ENCODE data around the gene CELF2.

- TF ChIP-seq REST (IDR thresholded peaks at IDR 0.05; ENCODE audit: insufficient read depth in 1 of 2, low read depth in 2 of 2, low read length in 2 of 2) (no peak), TAF1 (IDR thresholded peaks at IDR 0.05; ENCODE audit: borderline replicate concordance, insufficient read depth, low read length) (no peak), POLR2AphosphoS5 (IDR thresholded peaks at IDR 0.05; ENCODE audit: low read depth, low read length) (no peak)
These were observed 1.4 kb downstream of the CELF2 start for GRCh38 chr10:11018855-11019631.

Data from PFSK-1 (cell line).